ENCODE results near the gene IMP4. TPM values are rescaled to one million over a fixed set of nuclear protein-coding genes. Genes with fewer than 3 reads are reported as not detected.

Gene IMP4
- total and polyA plus RNA-seq, 10 of the 15 experiments (the other 5 are each of a cell fraction or from before 2014, with no cell fraction given) = 41.4 to 242 (median 166) TPM

DNA sequence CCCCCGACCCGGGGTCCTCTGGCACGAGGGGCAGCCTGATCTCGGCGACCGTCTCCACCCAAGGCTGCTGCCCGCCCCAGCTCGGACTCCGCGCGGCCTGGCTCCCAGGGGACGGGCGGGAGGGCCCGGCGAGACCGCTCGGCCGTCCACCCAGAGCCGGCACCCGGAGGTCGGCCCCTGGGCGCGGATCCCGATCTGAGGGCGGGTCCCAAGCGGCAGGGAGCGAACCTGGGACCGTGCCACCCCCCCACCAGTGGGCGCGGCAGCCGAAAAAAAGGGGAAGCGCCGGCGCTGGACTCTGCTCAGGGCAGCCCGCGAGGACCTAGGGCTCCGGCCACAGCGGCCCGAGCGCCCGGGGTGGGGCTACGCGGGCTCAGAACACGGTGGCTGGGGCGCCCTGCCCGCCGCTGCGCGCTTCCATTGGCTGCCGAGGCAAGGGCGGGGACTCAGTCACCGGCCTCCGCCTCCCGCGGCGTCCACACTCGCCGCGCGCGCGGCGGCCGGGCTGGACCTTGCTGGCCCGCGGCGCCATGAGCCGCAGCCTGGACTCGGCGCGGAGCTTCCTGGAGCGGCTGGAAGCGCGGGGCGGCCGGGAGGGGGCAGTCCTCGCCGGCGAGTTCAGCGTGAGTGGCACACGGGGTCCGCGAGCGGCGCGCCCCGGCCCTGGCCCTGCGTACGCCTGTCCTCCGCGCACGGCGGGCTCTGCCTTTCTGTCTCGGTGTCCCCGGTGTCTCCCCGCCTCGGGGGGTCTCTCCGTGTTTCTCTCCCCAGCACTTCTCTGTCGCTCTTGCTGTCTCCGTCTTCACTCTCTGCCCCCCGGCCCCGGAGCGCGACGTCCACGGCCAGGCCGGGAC lies 13.1 kb downstream of the IMP4 start, which contains the start of gene PTPN18 (continued):
- 0 out of 2 replicates have a peak, but pooled peaks have one; percentile 41 for TF ChIP-seq MXI1 (IDR thresholded peaks at IDR 0.05; ENCODE audit: low read depth, low read length)
- TF ChIP-seq BHLHE40 (IDR thresholded peaks at IDR 0.05; ENCODE audit: borderline replicate concordance in 1 of 2, low read depth in 2 of 2, low read length in 1 of 2) = peak in 1 of 2 experiments; percentile 35; a peak in 1 of 4 replicates
- no peak for TF ChIP-seq MYB (IDR thresholded peaks at IDR 0.05; ENCODE audit: borderline replicate concordance, low read depth, low read length)
- TF ChIP-seq WRNIP1 (IDR thresholded peaks at IDR 0.05; ENCODE audit: borderline replicate concordance, low read depth, low read length) = no peak
- no peak for TF ChIP-seq TAF1 (IDR thresholded peaks at IDR 0.05; ENCODE audit: borderline replicate concordance, low read depth, low read length)
- peak; percentile 30 to 46 (median 34); a peak in 4 of 6 replicates for TF ChIP-seq CTCF (IDR thresholded peaks at IDR 0.05 in 2 of 3, conservative IDR thresholded peaks at IDR 0.05 in 1 of 3; ENCODE audit: control insufficient read depth in 2 of 3, extremely low read depth in 1 of 3, insufficient read depth in 1 of 3, low read depth in 3 of 3, low read length in 3 of 3)
- no peak for TF ChIP-seq KLF5 (IDR thresholded peaks at IDR 0.05; ENCODE audit: partially characterized antibody)
- TF ChIP-seq EP300 (IDR thresholded peaks at IDR 0.05; ENCODE audit: borderline replicate concordance in 1 of 2, control insufficient read depth in 1 of 2, low read depth in 2 of 2, low read length in 2 of 2) = no peak
- no peak for TF ChIP-seq TBL1XR1 (IDR thresholded peaks at IDR 0.05; ENCODE audit: low read depth, low read length)
- no peak for TF ChIP-seq IRF3 (IDR thresholded peaks at IDR 0.05)
- TF ChIP-seq PML (IDR thresholded peaks at IDR 0.05; ENCODE audit: low read length) = no peak
- no peak for TF ChIP-seq ELK1 (IDR thresholded peaks at IDR 0.05; ENCODE audit: low read depth, low read length)
- TF ChIP-seq RCOR1 (conservative IDR thresholded peaks at IDR 0.05; ENCODE audit: low read depth, low read length) = no peak
- TF ChIP-seq SKIL (IDR thresholded peaks at IDR 0.05; ENCODE audit: low read depth, poor library complexity, severe bottlenecking) = no peak
- no peak for TF ChIP-seq TCF12 (IDR thresholded peaks at IDR 0.05; ENCODE audit: low read depth, low read length)
- TF ChIP-seq ZNF24 (IDR thresholded peaks at IDR 0.05) = no peak
- 0 out of 2 replicates have a peak, but pooled peaks have one; percentile 46 for TF ChIP-seq NFXL1 (IDR thresholded peaks at IDR 0.05; ENCODE audit: borderline replicate concordance)
- TF ChIP-seq POLR2AphosphoS5 (IDR thresholded peaks at IDR 0.05; ENCODE audit: low read length) = peak; percentile 48; the same call in 1 of the 2 replicates
- no peak for TF ChIP-seq RELB (IDR thresholded peaks at IDR 0.05; ENCODE audit: low read depth)
- no peak for TF ChIP-seq MEF2A (IDR thresholded peaks at IDR 0.05; ENCODE audit: insufficient read depth, low read depth, low read length)

Measured in GM12878 (cell line).